Activated CD4-positive, alpha-beta T cell treated with anti-CD3 and anti-CD28 coated beads for 36 hours (primary cell): ENCODE measurements around the gene ZER1. TPM values are rescaled to one million over a fixed set of nuclear protein-coding genes. Genes with fewer than 3 reads are reported as not detected.
A peak's percentile ranks its signal among the peaks of the same experiment; 100 is the strongest.
"Not testable (repeated sequence)": the region's sequence is repeated elsewhere in the genome, so short reads cannot be mapped to it uniquely, and the experiment has no call there.

ENCODE experiments used
- ATAC-seq: fragments of 200-7000 bp; cut with Tn5 transposase; one replicate; pipeline ENCODE4 v1.10.0; 2021; ENCODE audit warnings: mild to moderate bottlenecking, moderate library complexity
- CTCF ChIA-PET: fragments of 350-600 bp; sonication (Branson Sonifier 250); formaldehyde crosslinking; loops from one replicate; lab custom pipeline; 2021; ENCODE audit warnings: antibody characterized with exemption; lab: Charles Lee
- POLR2A ChIA-PET: fragments of 350-600 bp; sonication (Branson Sonifier 250); formaldehyde crosslinking; loops from one replicate; lab custom pipeline; 2021; ENCODE audit warnings: antibody characterized with exemption, inconsistent platforms; lab: Charles Lee
- DNase-seq: peaks from one replicate; pipeline ENCODE4 v3.0.0-alpha.2; 2020
- H3K27ac Mint-ChIP-seq: one replicate; pipeline ENCODE4 v1.8.0; 2021; ENCODE audit warnings: mixed read lengths
- H3K27me3 Mint-ChIP-seq: one replicate; pipeline ENCODE4 v1.8.0; 2021; ENCODE audit warnings: mixed read lengths
- H3K36me3 Mint-ChIP-seq: one replicate; pipeline ENCODE4 v1.8.0; 2021; ENCODE audit warnings: low read depth, mixed read lengths
- H3K4me1 Mint-ChIP-seq: one replicate; pipeline ENCODE4 v1.8.0; 2021; ENCODE audit warnings: mixed read lengths
- H3K4me3 Mint-ChIP-seq: one replicate; pipeline ENCODE4 v1.8.0; 2021; ENCODE audit warnings: mild to moderate bottlenecking, moderate library complexity, mixed read lengths
- H3K9me3 Mint-ChIP-seq: one replicate; pipeline ENCODE4 v1.8.0; 2021; ENCODE audit warnings: low read depth, mixed read lengths
- intact Hi-C, 2 experiments: fragments of 100-400 bp; cut with DNase I in 1 of 2; cut with micrococcal nuclease in 1 of 2; formaldehyde crosslinking; loops; one replicate each; pipeline versions ENCODE4 v1.14.2 to v1.15.1; 2022 to 2024; cut with DNase I, micrococcal nuclease
- total RNA-seq, 2 experiments: library from RNA; stranded (reverse); gene quantifications; one replicate each; pipeline ENCODE4 v1.2.3, GENCODE V29; 2021

The ZER1 gene
- total RNA-seq, 2 experiments from 2014 or later = 17.1 to 19.3 TPM

- Mint-ChIP-seq H3K27me3 (no peaks in the 10 kb centered on the region), H3K27ac (peak overlapping the region; percentile 87), H3K9me3 (no peaks in the 10 kb centered on the region), H3K4me1 (peaks cover 24% of the 10 kb centered on the region), H3K4me3 (peak overlapping the region; percentile 87), H3K36me3 (peaks cover 5% of the 10 kb centered on the region)
- ChIA-PET CTCF (interaction anchor here (0.7 to 2.3 kb wide), 7 partner anchors 12 to 426 kb away, joined by 3 to 11 read pairs (median 3); partner anchors contain the start of genes ENDOG, PKN3 and ZER1), POLR2A (no interaction called here)
- ATAC-seq (no peak), DNase-seq (peak; percentile 41)
- intact Hi-C loops = loop anchor here (1.0 to 5.0 kb wide), 18 partner anchors 16 to 627 kb away; partner anchors contain the start of genes PKN3 (in 2 of the 2), ZER1 (in 2 of the 2), BBLN (in 1 of the 2) and COQ4 (in 1 of the 2)
Measured at GRCh38 chr9:128787659-128788058, 15.9 kb upstream of the ZER1 start.

- Mint-ChIP-seq H3K4me1 (peaks cover 18% of the 10 kb centered on the region), H3K9me3 (no peaks in the 10 kb centered on the region), H3K36me3 (peaks cover 1% of the 10 kb centered on the region), H3K4me3 (peak within 1 kb of the TSS; percentile 87), H3K27ac (peak within 1 kb of the TSS; percentile 87), H3K27me3 (no peaks in the 10 kb centered on the region)
- intact Hi-C loops = loop anchor here (1.0 to 5.0 kb wide), 18 partner anchors 16 to 627 kb away; partner anchors contain the start of genes PKN3 (in 2 of the 2), ZER1 (in 2 of the 2), BBLN (in 1 of the 2) and COQ4 (in 1 of the 2)
- ChIA-PET CTCF (no interaction called here), POLR2A (no interaction called here)
- peak; percentile 97 for ATAC-seq
- peak; percentile 94 for DNase-seq
Measured at GRCh38 chr9:128786681-128787601, 15.2 kb upstream of the ZER1 start, which contains the start of gene TBC1D13. Gene TBC1D13, plus strand, starts transcription at chr9:128787253. Its CDS starts 101 bp downstream, at chr9:128787354.

DNA sequence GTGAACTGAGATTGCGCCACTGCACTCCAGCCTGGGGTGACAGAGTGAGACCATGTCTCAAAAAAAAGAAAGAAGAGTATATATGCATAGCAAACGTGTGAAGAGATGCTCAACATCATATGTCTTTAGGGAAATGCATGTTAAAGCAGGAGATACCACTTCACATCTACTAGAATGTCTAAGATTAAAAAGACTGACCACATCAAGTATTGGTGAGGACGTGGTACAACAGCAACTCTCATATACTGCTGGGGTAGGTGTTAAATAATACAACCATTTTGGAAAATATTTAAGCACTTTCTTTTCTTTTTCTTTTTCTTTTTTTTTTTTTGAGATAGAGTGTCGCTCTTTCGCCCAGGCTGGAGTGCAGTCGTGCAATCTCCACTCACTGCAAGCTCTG, 13.7 kb upstream of the ZER1 start:
- peak overlapping the region; percentile 58 for H3K27ac Mint-ChIP-seq
- no peaks in the 10 kb centered on the region for H3K27me3 Mint-ChIP-seq
- H3K4me3 Mint-ChIP-seq = no peak overlapping the region
- intact Hi-C loops = loop anchor here (5.0 kb wide), 3 partner anchors 83 to 242 kb away; partner anchors contain the start of genes PKN3 (in 1 of the 2), SH3GLB2 (in 1 of the 2) and SPTAN1 (in 1 of the 2)
- H3K36me3 Mint-ChIP-seq = no peaks in the 10 kb centered on the region
- peaks cover 3% of the 10 kb centered on the region for H3K9me3 Mint-ChIP-seq
- CTCF ChIA-PET = no interaction called here
- POLR2A ChIA-PET = no interaction called here
- peaks cover 21% of the 10 kb centered on the region for H3K4me1 Mint-ChIP-seq
- ATAC-seq (no peak), DNase-seq (no peak)

DNA sequence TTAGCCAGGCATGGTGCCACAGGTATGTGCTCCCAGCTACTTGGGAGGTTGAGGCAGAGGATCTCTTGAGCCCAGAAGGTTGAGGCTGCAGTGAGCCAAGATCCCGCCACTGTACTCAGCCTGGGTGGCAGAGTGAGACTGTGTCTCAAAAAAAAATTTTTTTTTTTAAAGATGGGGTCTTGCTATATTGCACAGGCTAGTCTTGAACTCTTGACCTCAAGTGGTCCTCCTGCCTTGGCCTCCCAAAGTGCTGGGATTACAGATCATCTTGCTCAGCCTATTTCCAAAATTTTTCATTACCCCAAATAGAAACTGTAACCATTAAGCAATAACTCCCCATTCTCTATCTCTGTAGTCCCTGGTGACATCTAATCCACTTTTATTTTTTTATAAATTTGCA, 10.9 kb upstream of the ZER1 start:
- ChIA-PET CTCF (interaction anchor here (0.6 to 0.8 kb wide), 3 partner anchors 16 to 356 kb away, joined by 3 to 4 read pairs (median 4); no protein-coding TSS in a partner anchor), POLR2A (interaction anchor here (0.7 to 1.1 kb wide), 3 partner anchors 9 to 421 kb away, joined by 3 to 5 read pairs (median 3); partner anchors contain the start of gene ENDOG)
- no peaks in the 10 kb centered on the region for H3K27me3 Mint-ChIP-seq
- H3K9me3 Mint-ChIP-seq = peaks cover 3% of the 10 kb centered on the region
- no peak for DNase-seq
- ATAC-seq = no peak
- no peaks in the 10 kb centered on the region for H3K36me3 Mint-ChIP-seq
- H3K27ac Mint-ChIP-seq = no peak overlapping the region
- H3K4me3 Mint-ChIP-seq = no peak overlapping the region
- H3K4me1 Mint-ChIP-seq = peaks cover 10% of the 10 kb centered on the region
- intact Hi-C loops = no loop called here

DNA sequence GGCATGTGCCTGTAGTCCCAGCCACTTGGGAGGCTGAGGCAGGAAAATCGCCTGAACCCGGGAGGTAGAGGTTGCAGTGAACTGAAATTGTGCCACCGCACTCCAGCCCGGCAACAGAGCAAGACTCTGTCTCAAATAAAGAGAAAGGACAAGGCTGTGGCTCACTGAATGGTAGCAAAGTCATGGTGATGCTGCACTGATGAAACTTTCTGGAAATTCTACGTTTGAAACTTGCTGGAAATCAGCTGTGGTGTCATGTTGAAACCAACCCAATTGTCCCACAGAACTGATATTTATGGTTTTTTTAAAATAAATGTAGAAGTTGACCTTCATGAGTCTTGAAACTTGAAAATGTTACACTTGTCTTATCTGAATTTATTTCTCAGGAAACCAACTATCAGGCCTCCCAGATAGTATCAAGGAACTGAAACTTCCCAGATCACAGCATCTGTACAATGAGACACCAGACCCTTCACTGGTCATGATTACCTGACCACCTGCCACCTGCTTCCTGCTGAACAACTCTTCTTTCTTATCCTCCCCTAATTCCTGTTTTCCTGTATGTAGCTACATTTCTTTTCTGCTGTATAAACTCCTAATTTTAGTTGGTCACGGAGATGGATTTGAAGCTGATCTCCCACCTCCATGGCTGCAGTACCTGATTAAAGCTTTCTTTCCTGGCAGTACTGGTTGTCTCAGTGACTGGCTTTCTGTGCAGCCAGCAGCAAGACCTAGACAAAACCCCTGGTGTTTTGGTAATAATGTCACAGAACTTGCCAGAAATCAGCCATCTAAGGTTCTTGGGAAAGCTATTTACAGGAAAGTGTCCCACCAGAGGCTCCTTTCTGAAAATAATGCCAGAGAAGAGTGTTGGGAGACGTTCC, 9.7 kb upstream of the ZER1 start:
- Mint-ChIP-seq H3K27ac (no peak overlapping the region), H3K9me3 (peaks cover 3% of the 10 kb centered on the region), H3K4me1 (peaks cover 10% of the 10 kb centered on the region), H3K27me3 (no peaks in the 10 kb centered on the region), H3K36me3 (no peaks in the 10 kb centered on the region), H3K4me3 (no peak overlapping the region)
- no peak for DNase-seq
- intact Hi-C loops = no loop called here
- ATAC-seq = no peak
- ChIA-PET CTCF (interaction anchor here (0.6 to 0.8 kb wide), 2 partner anchors 40 to 280 kb away, joined by 3 to 4 read pairs; no protein-coding TSS in a partner anchor), POLR2A (interaction anchor here (1.0 to 1.1 kb wide), 2 partner anchors 37 to 420 kb away, joined by 3 to 5 read pairs; partner anchors contain the start of gene ENDOG)

DNA sequence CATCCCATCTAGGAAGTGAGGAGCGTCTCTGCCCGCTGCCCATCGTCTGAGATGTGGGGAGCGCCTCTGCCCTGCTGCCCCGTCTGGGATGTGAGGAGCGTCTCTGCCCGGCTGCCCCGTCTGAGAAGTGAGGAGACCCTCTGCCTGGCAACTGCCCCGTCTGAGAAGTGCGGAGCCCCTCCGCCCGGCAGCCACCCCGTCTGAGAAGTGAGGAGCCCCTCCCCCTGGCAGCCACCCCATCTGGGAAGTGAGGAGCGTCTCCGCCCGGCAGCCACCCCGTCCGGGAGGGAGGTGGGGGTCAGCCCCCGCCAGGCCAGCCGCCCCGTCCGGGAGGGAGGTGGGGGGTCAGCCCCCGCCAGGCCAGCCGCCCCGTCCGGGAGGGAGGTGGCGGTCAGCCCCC, 8.4 kb upstream of the ZER1 start:
- H3K4me1 Mint-ChIP-seq, ATAC-seq, H3K4me3 Mint-ChIP-seq, POLR2A ChIA-PET, H3K27me3 Mint-ChIP-seq, DNase-seq, intact Hi-C loops, H3K9me3 Mint-ChIP-seq, H3K36me3 Mint-ChIP-seq, H3K27ac Mint-ChIP-seq: not testable (repeated sequence)
- CTCF ChIA-PET = interaction anchor here (0.6 kb wide), 1 partner anchor 903 kb away, joined by 3 read pairs; no protein-coding TSS in a partner anchor

- H3K4me1 Mint-ChIP-seq = peaks cover 10% of the 10 kb centered on the region
- ChIA-PET CTCF (no interaction called here), POLR2A (no interaction called here)
- no peak for DNase-seq
- H3K27ac Mint-ChIP-seq = no peak overlapping the region
- intact Hi-C loops = loop anchor here in 1 of 2 experiments (10.0 kb wide), 1 partner anchor 50 kb away; the partner anchor contains the start of gene ZDHHC12
- no peaks in the 10 kb centered on the region for H3K36me3 Mint-ChIP-seq
- H3K9me3 Mint-ChIP-seq = no peaks in the 10 kb centered on the region
- ATAC-seq = no peak
- no peak overlapping the region for H3K4me3 Mint-ChIP-seq
- no peaks in the 10 kb centered on the region for H3K27me3 Mint-ChIP-seq
Measured at GRCh38 chr9:128774804-128775203, 3.1 kb upstream of the ZER1 start.

GRCh38 chr9:128773049-128773448, 1.3 kb upstream of the ZER1 start:
- ChIA-PET CTCF (interaction anchor here (0.7 to 2.3 kb wide), 2 partner anchors 16 to 109 kb away, joined by 3 to 11 read pairs; partner anchors contain the start of genes KYAT1 and LRRC8A), POLR2A (interaction anchor here (1.3 kb wide), 1 partner anchor 9 kb away, joined by 3 read pairs; no protein-coding TSS in a partner anchor)
- Mint-ChIP-seq H3K27ac (peak overlapping the region; percentile 25), H3K27me3 (no peaks in the 10 kb centered on the region), H3K4me1 (peaks cover 18% of the 10 kb centered on the region), H3K4me3 (peak overlapping the region; percentile 82), H3K36me3 (no peaks in the 10 kb centered on the region), H3K9me3 (no peaks in the 10 kb centered on the region)
- no peak for DNase-seq
- no peak for ATAC-seq
- intact Hi-C loops = loop anchor here in 1 of 2 experiments (10.0 kb wide), 1 partner anchor 48 kb away; the partner anchor contains the start of gene ZDHHC12

GRCh38 chr9:128771094-128771721, 519 bp downstream of the ZER1 start:
- ChIA-PET POLR2A (interaction anchor here (0.5 to 0.7 kb wide), 2 partner anchors 85 to 135 kb away, joined by 3 to 4 read pairs; no protein-coding TSS in a partner anchor), CTCF (interaction anchor here (0.6 to 2.3 kb wide), 7 partner anchors 9 to 799 kb away, joined by 3 to 11 read pairs (median 3); partner anchors contain the start of genes ENDOG and SPOUT1)
- H3K4me1 Mint-ChIP-seq = peaks cover 18% of the 10 kb centered on the region

More at GRCh38 chr9:128771094-128771721, 519 bp downstream of the ZER1 start:
- ATAC-seq (peak; percentile 34), DNase-seq (no peak)
- no peaks in the 10 kb centered on the region for H3K27me3 Mint-ChIP-seq
- H3K27ac Mint-ChIP-seq = peak overlapping the region; percentile 86
- no peaks in the 10 kb centered on the region for H3K9me3 Mint-ChIP-seq
- peak overlapping the region; percentile 82 for H3K4me3 Mint-ChIP-seq
- intact Hi-C loops = loop anchor here (1.0 to 10.0 kb wide), 18 partner anchors 16 to 610 kb away; partner anchors contain the start of genes ENDOG (in 2 of the 2), TBC1D13 (in 2 of the 2), ZDHHC12 (in 2 of the 2) and BBLN (in 1 of the 2)
- peaks cover 5% of the 10 kb centered on the region for H3K36me3 Mint-ChIP-seq
